Liver (tissue), 3 donors: ENCODE data around the gene NBPF4.
"Not testable (repeated sequence)": the region's sequence is repeated elsewhere in the genome, so short reads cannot be mapped to it uniquely, and the experiment has no call there.

Experiments
- CTCF ChIP-seq: fragments of 150-350 bp; IDR thresholded peaks from 2 replicates; pipeline ENCODE4 v1.5.1; 2017; ENCODE audit warnings: improper control_type of control experiment, low read depth, low read length; ENCODE audit not compliant: missing input control
- FOXA1 ChIP-seq: IDR thresholded peaks from 2 replicates; pipeline ENCODE4 v1.6.1; 2016; ENCODE audit warnings: antibody characterized with exemption
- JUND ChIP-seq, 2 donors: IDR thresholded peaks; 2 replicates each; pipeline ENCODE4 v1.6.1; 2016; ENCODE audit warnings: antibody characterized with exemption in 2 of 2
- REST ChIP-seq: IDR thresholded peaks from 2 replicates; pipeline ENCODE4 v1.6.1; 2016; ENCODE audit warnings: antibody characterized with exemption, mild to moderate bottlenecking
- TAF1 ChIP-seq: conservative IDR thresholded peaks from 2 replicates; pipeline ENCODE4 v1.6.1; 2016; ENCODE audit warnings: antibody characterized with exemption, mild to moderate bottlenecking
- YY1 ChIP-seq: IDR thresholded peaks from 2 replicates; pipeline ENCODE4 v1.6.1; 2016; ENCODE audit warnings: antibody characterized with exemption, mild to moderate bottlenecking
- TF ChIP-seq, protein P1 (sequence below): IDR thresholded peaks from 2 replicates; pipeline ENCODE4 v1.6.1; 2016; ENCODE audit warnings: antibody characterized with exemption
- TF ChIP-seq, protein P2 (sequence below): IDR thresholded peaks from 2 replicates; pipeline ENCODE4 v1.6.1; 2016; ENCODE audit warnings: antibody characterized with exemption
- donor health status: healthy.
- donor health status: healthy.

GRCh38 chr1:108282528-108283257 lies 38.8 kb upstream of the NBPF4 start:
- TF ChIP-seq CTCF; FOXA1; YY1; JUND (IDR thresholded peaks at IDR 0.05); TAF1; REST: not testable (repeated sequence)
- TF ChIP-seq, protein P1, sequence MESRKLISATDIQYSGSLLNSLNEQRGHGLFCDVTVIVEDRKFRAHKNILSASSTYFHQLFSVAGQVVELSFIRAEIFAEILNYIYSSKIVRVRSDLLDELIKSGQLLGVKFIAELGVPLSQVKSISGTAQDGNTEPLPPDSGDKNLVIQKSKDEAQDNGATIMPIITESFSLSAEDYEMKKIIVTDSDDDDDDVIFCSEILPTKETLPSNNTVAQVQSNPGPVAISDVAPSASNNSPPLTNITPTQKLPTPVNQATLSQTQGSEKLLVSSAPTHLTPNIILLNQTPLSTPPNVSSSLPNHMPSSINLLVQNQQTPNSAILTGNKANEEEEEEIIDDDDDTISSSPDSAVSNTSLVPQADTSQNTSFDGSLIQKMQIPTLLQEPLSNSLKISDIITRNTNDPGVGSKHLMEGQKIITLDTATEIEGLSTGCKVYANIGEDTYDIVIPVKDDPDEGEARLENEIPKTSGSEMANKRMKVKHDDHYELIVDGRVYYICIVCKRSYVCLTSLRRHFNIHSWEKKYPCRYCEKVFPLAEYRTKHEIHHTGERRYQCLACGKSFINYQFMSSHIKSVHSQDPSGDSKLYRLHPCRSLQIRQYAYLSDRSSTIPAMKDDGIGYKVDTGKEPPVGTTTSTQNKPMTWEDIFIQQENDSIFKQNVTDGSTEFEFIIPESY: not testable (repeated sequence)
- TF ChIP-seq, protein P2, sequence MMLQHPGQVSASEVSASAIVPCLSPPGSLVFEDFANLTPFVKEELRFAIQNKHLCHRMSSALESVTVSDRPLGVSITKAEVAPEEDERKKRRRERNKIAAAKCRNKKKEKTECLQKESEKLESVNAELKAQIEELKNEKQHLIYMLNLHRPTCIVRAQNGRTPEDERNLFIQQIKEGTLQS: not testable (repeated sequence)
